Midbrain (tissue), 1 donor: ENCODE measurements around the gene TBL1XR1.
A peak's percentile ranks its signal among the peaks of the same experiment; 100 is the strongest.

ENCODE experiments used
- DNase-seq: peaks from one replicate; lab custom pipeline; 2025; lab: John Stamatoyannopoulos, UW

Gene TBL1XR1

GRCh38 chr3:177197041-177197726 lies at the start of gene TBL1XR1:
Gene TBL1XR1, minus strand, starts transcription at chr3:177197482. Its CDS starts 132,505 bp downstream, at chr3:177064977.
- DNase-seq = peak; percentile 90

DNA sequence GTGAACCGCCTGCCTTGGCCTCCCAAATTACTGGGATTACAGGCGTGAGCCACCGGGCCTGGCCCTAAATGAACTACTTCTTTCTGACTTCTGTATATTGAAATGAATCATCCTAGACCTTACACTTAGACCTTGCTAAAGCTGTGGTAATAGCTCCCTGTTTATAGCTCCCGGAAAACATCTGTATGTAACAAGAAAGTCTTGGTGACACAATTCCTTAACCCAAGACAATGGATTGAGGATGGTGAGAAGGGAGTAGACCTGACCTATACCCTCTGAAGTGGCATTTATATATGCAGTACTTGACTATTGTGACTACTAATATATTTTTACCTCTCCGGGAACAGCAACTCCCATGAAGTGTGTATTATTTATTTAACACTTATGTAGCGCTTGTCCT lies 48.0 kb upstream of the TBL1XR1 start:
- DNase-seq = no peak

GRCh38 chr3:177244606-177245005 lies 47.3 kb upstream of the TBL1XR1 start:
- no peak for DNase-seq

- DNase-seq = no peak
Measured at GRCh38 chr3:177238686-177239216, 41.5 kb upstream of the TBL1XR1 start.

GRCh38 chr3:177237206-177237605 lies 39.9 kb upstream of the TBL1XR1 start:
- DNase-seq = no peak

- DNase-seq = no peak
Measured at GRCh38 chr3:177236704-177237103, 39.4 kb upstream of the TBL1XR1 start.

- no peak for DNase-seq
Measured at GRCh38 chr3:177234121-177234520, 36.8 kb upstream of the TBL1XR1 start.

- no peak for DNase-seq
Measured at GRCh38 chr3:177231242-177231641, 34.0 kb upstream of the TBL1XR1 start.

DNA sequence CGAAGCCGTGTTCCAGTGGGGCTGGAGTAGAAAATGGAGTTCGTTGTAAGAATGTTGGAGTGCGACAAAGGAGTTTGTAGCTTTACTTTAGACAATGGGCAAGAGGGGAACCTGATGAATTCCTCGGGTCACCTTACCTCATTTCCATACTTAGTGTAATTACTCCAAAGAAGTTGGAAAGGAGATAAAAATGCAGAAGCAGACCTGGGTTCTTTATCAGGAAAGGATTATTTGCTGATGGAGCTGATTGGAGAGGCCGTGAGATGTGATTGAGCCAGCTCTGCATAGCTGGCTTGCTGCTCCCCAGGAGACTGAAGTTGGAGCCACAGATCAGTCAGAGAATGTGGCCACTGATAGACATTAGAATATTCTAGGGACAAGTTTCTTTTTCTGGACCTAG lies 33.4 kb upstream of the TBL1XR1 start:
- no peak for DNase-seq

DNA sequence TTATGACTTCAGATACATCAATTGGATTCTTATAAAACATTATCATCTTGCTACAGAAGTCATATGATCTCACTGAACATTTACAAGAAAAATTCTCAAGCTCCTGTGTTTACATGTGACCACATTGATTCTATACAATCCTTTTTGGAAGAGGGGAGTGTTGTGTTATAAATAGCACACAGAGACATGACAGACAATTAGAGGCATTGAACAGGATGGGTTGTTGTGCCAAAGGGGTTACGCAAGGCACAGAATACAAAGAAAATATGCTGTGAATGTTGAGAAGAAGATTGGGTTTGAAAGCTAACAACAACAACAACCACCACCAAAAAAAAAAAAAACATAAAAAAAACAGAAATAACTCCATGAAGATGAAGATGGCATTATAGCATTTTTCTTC lies 32.5 kb upstream of the TBL1XR1 start:
- peak; percentile 3 for DNase-seq

DNA sequence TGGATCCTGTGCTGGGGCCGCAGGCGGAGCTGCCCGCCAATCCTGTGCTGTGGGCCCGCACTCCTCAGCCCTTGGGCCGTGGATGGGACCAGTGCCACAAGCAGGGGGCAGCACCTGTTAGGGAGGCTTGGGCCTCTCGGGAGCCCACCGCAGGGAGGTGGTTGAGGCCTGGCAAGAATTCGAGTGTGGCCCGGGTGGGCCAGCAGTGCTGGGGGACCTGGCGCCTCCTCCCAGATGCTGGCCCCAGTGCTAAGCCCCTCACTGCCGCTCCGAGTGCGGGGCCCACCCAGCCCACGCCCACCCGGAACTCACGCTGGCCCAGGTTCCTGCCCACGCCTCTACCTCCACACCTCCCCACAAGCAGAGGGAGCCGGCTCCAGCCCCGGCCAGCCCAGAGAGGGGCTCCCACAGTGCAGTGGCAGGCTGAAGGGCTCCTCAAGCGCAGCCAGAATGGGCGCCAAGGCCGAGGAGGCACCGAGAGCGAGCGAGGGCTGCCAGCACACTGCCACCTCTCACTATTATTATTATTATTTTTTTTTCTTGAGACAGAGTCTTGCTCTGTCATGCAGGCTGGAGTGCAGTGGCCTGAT lies 31.4 kb upstream of the TBL1XR1 start:
- no peak for DNase-seq

- DNase-seq = no peak
Measured at GRCh38 chr3:177224414-177224813, 27.1 kb upstream of the TBL1XR1 start.

- DNase-seq = no peak
Measured at GRCh38 chr3:177221744-177222143, 24.5 kb upstream of the TBL1XR1 start.

- DNase-seq = no peak
Measured at GRCh38 chr3:177220136-177220974, 23.1 kb upstream of the TBL1XR1 start.

DNA sequence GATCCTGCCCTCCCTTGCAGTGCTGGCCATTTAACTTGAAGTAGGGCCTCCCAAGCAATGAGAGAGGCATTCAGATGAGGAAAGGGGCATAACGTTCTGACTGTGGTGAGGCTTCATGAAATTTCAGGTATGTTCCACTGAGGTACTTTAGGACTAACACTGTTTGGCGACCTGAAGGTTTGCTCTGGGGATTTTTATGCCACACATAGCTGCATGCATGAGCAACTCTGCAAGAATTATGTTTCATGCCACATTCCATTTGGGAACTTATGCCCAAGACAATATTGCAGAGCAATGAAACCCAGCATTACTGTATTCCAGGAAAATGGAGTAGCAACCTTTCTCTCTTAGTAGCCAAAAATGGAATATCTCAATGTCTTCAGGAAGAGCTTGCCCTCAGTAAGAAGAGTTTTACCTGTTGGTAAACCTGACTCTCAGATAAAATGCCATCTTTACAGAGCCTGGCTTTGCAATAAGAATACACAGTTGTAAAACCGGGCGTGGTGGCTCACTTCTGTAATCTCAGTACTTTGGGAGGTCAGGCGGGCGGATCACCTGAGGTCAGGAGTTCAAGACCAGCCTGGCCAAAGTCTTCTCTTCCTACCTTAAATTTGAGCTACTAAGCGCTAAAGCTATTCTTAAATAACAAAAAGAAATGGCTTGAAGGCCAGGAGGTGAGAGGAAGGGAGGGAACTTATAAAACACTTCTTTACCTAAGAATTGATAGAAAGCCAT lies 16.7 kb upstream of the TBL1XR1 start:
- DNase-seq = no peak

DNA sequence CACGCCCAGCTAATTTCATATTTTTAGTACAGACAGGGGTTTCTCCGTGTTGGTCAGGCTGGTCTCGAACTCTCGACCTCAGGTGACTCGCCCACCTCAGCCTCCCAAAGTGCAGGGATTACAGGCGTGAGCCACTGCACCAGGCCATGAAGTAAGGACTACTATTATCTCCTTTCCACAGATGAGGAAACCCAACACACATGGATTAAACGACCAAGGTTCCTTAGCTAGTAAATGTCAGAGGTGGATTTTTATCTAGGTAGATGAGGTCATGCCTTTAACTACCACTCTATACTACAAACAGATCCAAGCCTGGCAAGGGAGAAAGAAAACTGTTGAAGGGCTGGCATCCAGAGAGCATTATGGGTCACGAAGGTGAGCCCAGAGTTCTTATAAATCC lies 15.5 kb upstream of the TBL1XR1 start:
- no peak for DNase-seq

GRCh38 chr3:177212278-177212610 lies 15.0 kb upstream of the TBL1XR1 start:
- DNase-seq = no peak

- no peak for DNase-seq
Measured at GRCh38 chr3:177211503-177212277, 14.4 kb upstream of the TBL1XR1 start.

DNA sequence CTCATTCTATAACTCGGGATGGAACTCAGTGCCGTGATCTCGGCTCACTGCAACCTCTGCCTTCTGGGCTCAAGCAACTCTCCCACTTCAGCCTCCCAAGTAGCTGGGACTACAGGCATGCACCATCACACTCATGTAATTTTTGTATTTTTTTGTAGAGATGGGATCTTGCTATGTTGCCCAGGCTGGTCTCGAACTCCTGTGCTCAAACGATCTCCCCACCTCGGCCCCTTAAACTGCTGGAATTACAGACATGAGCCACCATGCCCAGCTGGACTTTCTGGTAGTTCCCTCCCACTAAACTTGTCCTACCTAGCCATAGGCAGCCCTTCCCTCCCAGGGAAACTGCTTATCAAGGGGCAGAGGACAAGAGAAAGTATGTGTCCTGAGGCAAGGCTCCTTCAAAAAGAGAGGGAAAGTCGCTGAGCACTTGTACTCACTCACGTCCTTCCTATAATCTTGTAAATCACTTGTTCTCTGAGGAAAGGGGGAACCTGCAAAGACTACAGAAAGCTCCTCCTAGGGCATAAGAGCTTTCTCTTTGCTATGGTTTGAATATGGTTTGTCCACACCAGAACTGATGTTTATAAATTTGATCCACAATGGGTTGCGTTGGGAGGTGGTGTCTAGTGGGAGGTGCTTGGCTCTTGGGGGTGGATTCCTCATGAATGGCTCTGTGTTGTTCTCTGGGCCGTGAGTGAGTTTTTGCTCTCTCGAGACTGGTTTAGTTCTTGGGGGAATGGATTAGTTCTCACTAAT lies 13.6 kb upstream of the TBL1XR1 start:
- DNase-seq = peak; percentile 9

GRCh38 chr3:177209509-177209908 lies 12.2 kb upstream of the TBL1XR1 start:
- no peak for DNase-seq

DNA sequence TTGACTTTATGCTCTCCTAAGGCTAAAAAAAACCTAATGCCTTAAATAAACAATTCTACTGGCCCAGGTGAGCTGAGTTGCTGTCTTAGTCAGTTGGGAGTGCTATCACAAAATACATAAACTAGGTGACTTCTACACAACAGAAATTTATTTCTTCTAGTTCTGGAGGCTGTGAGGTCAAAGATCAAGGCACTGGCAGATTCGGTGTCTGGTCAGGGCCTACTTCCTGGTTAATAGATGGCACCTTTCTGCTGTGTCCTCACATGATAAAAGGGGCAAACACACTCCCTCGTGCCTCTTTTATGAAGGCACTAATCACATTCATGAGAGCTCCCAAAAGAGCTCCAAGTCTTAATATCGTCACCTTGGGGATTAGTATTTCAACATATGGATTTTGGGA lies 11.5 kb upstream of the TBL1XR1 start:
- DNase-seq = no peak
